Left forelimb (tissue), 1 donor: ENCODE results near the gene ARHGEF26.
"Not testable (repeated sequence)": the region's sequence is repeated elsewhere in the genome, so short reads cannot be mapped to it uniquely, and the experiment has no call there.

ENCODE experiments used
- DNase-seq: peaks from one replicate; pipeline ENCODE4 v3.0.0-alpha.2; 2018; ENCODE audit warnings: low spot score

ARHGEF26 gene

GRCh38 chr3:154120961-154121700, at the start of gene ARHGEF26:
ARHGEF26 (plus strand) TSS chr3:154121390; CDS start chr3:154121993, 603 bp downstream.
- DNase-seq = peak; percentile 95

- no peak for DNase-seq
Measured at GRCh38 chr3:154074966-154075365, 46.2 kb upstream of the ARHGEF26 start.

GRCh38 chr3:154078672-154079071, 42.5 kb upstream of the ARHGEF26 start:
- no peak for DNase-seq

GRCh38 chr3:154081305-154081704, 39.9 kb upstream of the ARHGEF26 start:
- DNase-seq = no peak

GRCh38 chr3:154085071-154085470, 36.1 kb upstream of the ARHGEF26 start:
- DNase-seq = no peak

GRCh38 chr3:154085799-154086198, 35.4 kb upstream of the ARHGEF26 start:
- no peak for DNase-seq

GRCh38 chr3:154086286-154086685, 34.9 kb upstream of the ARHGEF26 start:
- DNase-seq = no peak

GRCh38 chr3:154087756-154088480, 33.3 kb upstream of the ARHGEF26 start:
- DNase-seq = not testable (repeated sequence)

GRCh38 chr3:154089421-154090420, 31.5 kb upstream of the ARHGEF26 start:
- no peak for DNase-seq

GRCh38 chr3:154094051-154094450, 27.1 kb upstream of the ARHGEF26 start:
- DNase-seq = no peak

GRCh38 chr3:154095832-154096421, 25.3 kb upstream of the ARHGEF26 start:
- no peak for DNase-seq

GRCh38 chr3:154098376-154098775, 22.8 kb upstream of the ARHGEF26 start:
- no peak for DNase-seq

GRCh38 chr3:154100556-154100955, 20.6 kb upstream of the ARHGEF26 start:
- no peak for DNase-seq

- DNase-seq = no peak
Measured at GRCh38 chr3:154101250-154101649, 19.9 kb upstream of the ARHGEF26 start.

GRCh38 chr3:154102225-154102624, 19.0 kb upstream of the ARHGEF26 start:
- no peak for DNase-seq

- DNase-seq = no peak
Measured at GRCh38 chr3:154105218-154105975, 15.8 kb upstream of the ARHGEF26 start.

GRCh38 chr3:154111365-154111935, 9.7 kb upstream of the ARHGEF26 start:
- no peak for DNase-seq

GRCh38 chr3:154112146-154112852, 8.9 kb upstream of the ARHGEF26 start:
- no peak for DNase-seq

- no peak for DNase-seq
Measured at GRCh38 chr3:154113609-154114008, 7.6 kb upstream of the ARHGEF26 start.

GRCh38 chr3:154115332-154115731, 5.9 kb upstream of the ARHGEF26 start:
- DNase-seq = no peak
